K562 (cell line): ENCODE results near the gene ROBO3.

Source experiments
- CBX8 ChIP-seq: fragments of 200-600 bp; sonication (generic); IDR thresholded peaks from 2 replicates; pipeline ENCODE4 v1.6.1; 2012; ENCODE audit warnings: borderline replicate concordance, mixed run types, low read depth, mild to moderate bottlenecking, moderate library complexity, mixed read lengths, low read length, control low read depth, inconsistent platforms; ENCODE audit not compliant: poor library complexity, severe bottlenecking; ENCODE audit errors: extremely low read depth
- FOS ChIP-seq: IDR thresholded peaks from 3 replicates; pipeline ENCODE4 v1.6.1; 2011; ENCODE audit not compliant: insufficient read length; ENCODE audit errors: extremely low read depth
- FOXM1 ChIP-seq, 2 experiments: fragments of 450-650 bp in 1 of 2; sonication (generic) in 1 of 2; formaldehyde crosslinking in 1 of 2; IDR thresholded peaks; 2 replicates each; pipeline versions ENCODE4 v1.6.1 to v1.9.0; 2017 to 2022; ENCODE audit warnings: low read depth in 2 of 2, mild to moderate bottlenecking in 2 of 2, missing genetic modification reagents in 1 of 2, moderate library complexity in 1 of 2
- HMG20B ChIP-seq: fragments of 250-450 bp; sonication (Bioruptor Pico); IDR thresholded peaks from 2 replicates; pipeline ENCODE4 v1.5.0; 2021; ENCODE audit warnings: mild to moderate bottlenecking
- KHSRP ChIP-seq: fragments of 450-650 bp; IDR thresholded peaks from 2 replicates; pipeline ENCODE4 v1.6.1; 2017
- KLF1 ChIP-seq: fragments of 450-650 bp; IDR thresholded peaks from 2 replicates; pipeline ENCODE4 v1.6.1; 2016; ENCODE audit warnings: missing genetic modification characterization, missing compliant biosample characterization
- RFX5 ChIP-seq: IDR thresholded peaks from 2 replicates; pipeline ENCODE4 v1.6.1; 2011; ENCODE audit warnings: low read depth, mild to moderate bottlenecking, improper control_type of control experiment, low read length
- ZNF699 ChIP-seq: fragments of 250-450 bp; sonication (Bioruptor Pico); IDR thresholded peaks from 2 replicates; pipeline ENCODE4 v1.8.0; 2021; ENCODE audit warnings: mild to moderate bottlenecking, moderate library complexity; ENCODE audit not compliant: insufficient replicate concordance
- TF ChIP-seq, protein P1 (sequence below): fragments of 250-450 bp; sonication (Bioruptor Pico); IDR thresholded peaks from 2 replicates; pipeline ENCODE4 v1.5.0; 2021; ENCODE audit warnings: mild to moderate bottlenecking, borderline replicate concordance
- TF ChIP-seq, protein P2 (sequence below), 3 experiments: IDR thresholded peaks in 2 of 3; conservative IDR thresholded peaks in 1 of 3; 2 replicates each; pipeline ENCODE4 v1.5.1; 2011 to 2012; ENCODE audit warnings: low read length in 3 of 3, mild to moderate bottlenecking in 3 of 3, control low read depth in 2 of 3, improper control_type of control experiment in 1 of 3, inconsistent platforms in 1 of 3, low read depth in 1 of 3, mixed read lengths in 1 of 3, moderate library complexity in 1 of 3; ENCODE audit not compliant: insufficient read depth in 2 of 3

DNA sequence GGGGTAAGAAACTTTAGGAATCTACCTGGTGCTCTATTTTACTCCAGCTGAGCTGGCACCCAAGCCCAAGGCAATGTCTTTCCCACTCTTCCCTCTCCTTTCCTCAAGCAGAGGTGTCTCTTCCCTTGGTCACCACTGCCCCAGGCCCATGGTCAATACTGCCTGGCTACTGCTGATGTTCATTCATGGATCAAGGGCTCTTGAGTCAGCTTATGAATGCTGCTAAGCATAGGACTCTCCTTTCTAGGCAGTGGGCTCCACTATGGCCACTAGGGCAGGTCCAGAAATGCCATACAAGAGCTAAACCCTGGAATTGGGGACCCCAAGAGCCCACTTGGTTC, 51.1 kb downstream of the ROBO3 start:
- TF ChIP-seq HMG20B (CRISPR knock-in tag) (no peak), KLF1 (tag) (no peak), FOXM1 (IDR thresholded peaks at IDR 0.05; ENCODE audit: low read depth) (no peak), FOXM1 (CRISPR knock-in tag; IDR thresholded peaks at IDR 0.05; ENCODE audit: low read depth) (no peak), ZNF699 (CRISPR knock-in tag) (no peak), FOS (no peak), RFX5 (no peak), KHSRP (no peak), CBX8 (no peak)
- TF ChIP-seq, protein P1, sequence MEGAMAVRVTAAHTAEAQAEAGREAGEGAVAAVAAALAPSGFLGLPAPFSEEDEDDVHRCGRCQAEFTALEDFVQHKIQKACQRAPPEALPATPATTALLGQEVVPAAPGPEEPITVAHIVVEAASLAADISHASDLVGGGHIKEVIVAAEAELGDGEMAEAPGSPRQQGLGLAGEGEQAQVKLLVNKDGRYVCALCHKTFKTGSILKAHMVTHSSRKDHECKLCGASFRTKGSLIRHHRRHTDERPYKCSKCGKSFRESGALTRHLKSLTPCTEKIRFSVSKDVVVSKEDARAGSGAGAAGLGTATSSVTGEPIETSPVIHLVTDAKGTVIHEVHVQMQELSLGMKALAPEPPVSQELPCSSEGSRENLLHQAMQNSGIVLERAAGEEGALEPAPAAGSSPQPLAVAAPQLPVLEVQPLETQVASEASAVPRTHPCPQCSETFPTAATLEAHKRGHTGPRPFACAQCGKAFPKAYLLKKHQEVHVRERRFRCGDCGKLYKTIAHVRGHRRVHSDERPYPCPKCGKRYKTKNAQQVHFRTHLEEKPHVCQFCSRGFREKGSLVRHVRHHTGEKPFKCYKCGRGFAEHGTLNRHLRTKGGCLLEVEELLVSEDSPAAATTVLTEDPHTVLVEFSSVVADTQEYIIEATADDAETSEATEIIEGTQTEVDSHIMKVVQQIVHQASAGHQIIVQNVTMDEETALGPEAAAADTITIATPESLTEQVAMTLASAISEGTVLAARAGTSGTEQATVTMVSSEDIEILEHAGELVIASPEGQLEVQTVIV (CRISPR knock-in tag) = no peak
- TF ChIP-seq, protein P2, sequence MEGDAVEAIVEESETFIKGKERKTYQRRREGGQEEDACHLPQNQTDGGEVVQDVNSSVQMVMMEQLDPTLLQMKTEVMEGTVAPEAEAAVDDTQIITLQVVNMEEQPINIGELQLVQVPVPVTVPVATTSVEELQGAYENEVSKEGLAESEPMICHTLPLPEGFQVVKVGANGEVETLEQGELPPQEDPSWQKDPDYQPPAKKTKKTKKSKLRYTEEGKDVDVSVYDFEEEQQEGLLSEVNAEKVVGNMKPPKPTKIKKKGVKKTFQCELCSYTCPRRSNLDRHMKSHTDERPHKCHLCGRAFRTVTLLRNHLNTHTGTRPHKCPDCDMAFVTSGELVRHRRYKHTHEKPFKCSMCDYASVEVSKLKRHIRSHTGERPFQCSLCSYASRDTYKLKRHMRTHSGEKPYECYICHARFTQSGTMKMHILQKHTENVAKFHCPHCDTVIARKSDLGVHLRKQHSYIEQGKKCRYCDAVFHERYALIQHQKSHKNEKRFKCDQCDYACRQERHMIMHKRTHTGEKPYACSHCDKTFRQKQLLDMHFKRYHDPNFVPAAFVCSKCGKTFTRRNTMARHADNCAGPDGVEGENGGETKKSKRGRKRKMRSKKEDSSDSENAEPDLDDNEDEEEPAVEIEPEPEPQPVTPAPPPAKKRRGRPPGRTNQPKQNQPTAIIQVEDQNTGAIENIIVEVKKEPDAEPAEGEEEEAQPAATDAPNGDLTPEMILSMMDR (IDR thresholded peaks at IDR 0.05 in 2 of 3, conservative IDR thresholded peaks at IDR 0.05 in 1 of 3; ENCODE audit: insufficient read depth in 2 of 3, low read depth in 1 of 3, low read length in 3 of 3) = no peak
